ENCODE measurements around the gene TOGARAM2.
"Not testable (repeated sequence)": the region's sequence is repeated elsewhere in the genome, so short reads cannot be mapped to it uniquely, and the experiment has no call there.

TOGARAM2 gene

DNA sequence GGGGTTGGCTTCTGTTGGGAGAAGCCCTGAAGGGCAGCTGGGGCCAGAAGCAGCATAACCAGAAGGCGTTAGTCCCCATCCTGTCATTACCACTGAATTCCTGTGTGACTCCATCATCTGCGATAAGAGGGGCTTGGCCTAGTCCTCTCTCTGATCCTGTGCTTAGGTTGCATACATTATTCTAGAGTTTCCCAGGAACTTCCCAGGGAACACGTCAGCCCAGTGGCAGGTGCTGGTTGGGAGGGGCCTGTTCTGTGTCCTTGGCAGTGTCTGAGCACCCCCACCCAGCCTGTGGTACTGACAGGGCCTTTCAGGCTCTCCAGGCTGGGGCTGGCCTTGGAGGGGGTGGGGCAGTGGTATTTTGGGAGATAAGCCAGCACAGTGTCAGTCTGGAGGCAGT is 4.5 kb upstream of the TOGARAM2 start:
- DNase-seq (ENCODE audit: low spot score): no peak

DNA sequence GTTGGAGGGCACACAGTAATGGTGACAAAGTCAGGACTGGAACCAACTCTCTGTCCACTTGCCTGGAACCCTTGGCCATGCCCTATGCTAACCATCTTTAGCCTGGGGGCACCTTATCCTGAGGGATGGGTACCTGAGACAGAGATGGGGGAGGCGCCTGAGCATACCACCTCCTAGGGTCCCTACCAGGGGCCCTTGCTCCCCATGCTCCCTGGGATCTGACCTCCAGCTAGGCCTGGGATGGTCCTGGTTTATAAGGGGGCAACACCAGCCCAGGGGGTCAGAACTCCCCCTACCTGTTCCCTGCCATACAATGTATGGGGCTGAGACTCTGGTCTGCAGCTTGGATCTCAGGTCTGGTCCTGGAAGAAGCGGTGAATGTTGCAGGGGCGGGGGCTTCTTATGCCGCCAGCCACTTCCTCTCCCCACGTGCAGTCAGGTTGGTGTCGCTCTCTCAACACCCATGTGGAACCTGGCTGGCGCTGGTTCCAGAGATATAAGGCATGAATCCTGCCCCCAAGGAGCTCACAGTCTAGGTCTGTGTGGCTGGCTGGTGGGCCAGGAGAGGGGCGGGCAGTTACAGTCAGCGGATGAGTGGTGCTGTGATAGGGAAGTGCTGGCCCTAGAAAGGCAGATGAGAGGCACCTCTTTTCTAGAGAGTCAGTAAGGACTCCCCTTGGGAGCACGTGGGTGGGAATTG is 3.8 kb upstream of the TOGARAM2 start:
- no peak for DNase-seq (ENCODE audit: low spot score)

DNA sequence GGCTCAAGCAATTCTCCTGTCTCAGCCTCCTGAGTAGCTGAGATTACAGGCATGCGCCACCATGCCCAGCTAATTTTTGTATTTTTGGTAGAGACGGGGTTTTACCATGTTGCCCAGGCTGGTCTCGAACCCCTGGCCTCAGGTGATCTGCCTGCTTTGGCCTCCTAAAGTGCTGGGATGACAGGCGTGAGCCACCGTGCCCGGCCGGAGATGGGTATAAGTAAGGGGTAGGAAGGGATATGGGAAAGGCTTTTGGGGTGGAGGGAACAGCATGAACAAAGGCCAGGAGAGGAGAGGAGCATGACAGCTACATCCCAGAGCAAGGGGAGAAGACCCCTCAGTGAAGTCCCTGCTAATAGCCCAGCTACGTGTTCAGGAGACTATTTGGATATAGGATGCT is 3.1 kb upstream of the TOGARAM2 start:
- DNase-seq (ENCODE audit: low spot score): not testable (repeated sequence)

DNA sequence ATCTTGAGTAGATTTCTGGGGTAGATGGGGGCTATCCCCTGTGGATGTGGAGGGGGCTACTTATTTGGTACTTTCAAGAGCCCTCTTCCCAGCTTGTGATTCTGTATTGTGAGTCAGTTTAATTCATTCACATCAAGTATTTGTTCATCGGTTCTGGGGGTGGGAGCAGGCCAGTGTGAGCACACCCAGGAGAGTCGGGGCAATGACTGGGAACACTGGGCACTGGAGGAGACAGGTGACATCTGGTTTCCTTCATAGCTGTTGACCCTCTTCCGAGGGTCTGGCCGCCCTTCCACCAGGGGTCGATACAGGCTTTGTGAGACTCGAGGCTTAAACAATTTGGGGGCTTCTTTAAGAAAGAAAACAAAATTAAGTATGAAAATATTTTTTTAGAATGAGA is 2.5 kb upstream of the TOGARAM2 start:
- DNase-seq (ENCODE audit: low spot score): no peak

- no peak for DNase-seq (ENCODE audit: low spot score)
Observed at GRCh38 chr2:28979041-28979440, 2.1 kb upstream of the TOGARAM2 start.

DNA sequence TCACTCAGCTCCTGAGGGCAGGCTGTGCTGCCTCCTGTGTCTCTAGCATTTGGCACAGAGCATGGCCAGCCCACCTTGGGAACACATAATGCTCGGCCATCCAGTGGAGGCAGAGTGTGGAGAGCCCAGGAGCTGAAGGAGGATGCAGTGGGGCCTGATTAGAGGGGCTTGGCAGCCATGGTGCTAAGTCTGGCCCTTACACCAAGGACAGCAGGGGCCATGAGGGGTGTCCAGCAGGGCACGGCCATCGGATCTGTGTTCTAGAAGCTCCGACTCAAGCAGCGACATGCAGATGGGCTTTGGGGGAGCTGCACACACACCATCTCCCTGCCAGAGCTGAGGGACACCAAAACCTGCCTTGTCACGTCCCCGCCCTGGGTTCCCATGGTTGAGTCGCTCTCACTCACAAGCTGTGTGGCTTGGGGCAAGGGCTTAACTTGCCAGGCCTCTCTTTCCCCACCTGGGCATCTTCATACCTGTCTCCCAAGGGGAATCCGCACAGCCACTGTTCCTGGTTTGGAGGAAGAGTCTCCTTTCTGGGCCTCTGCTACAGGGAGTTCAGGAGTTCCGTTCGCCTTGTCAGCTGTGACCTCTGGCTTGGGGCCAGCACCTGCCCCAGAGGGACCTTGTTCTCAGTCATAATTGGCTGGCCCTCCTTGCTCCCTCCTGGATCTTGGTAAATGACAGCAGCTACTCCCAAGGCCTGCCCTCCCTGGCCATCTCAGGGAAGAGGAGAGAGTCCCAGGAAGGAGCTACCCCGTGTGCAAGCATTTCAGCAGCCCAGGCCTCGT is 1.3 kb upstream of the TOGARAM2 start:
- DNase-seq (ENCODE audit: low spot score): no peak

DNA sequence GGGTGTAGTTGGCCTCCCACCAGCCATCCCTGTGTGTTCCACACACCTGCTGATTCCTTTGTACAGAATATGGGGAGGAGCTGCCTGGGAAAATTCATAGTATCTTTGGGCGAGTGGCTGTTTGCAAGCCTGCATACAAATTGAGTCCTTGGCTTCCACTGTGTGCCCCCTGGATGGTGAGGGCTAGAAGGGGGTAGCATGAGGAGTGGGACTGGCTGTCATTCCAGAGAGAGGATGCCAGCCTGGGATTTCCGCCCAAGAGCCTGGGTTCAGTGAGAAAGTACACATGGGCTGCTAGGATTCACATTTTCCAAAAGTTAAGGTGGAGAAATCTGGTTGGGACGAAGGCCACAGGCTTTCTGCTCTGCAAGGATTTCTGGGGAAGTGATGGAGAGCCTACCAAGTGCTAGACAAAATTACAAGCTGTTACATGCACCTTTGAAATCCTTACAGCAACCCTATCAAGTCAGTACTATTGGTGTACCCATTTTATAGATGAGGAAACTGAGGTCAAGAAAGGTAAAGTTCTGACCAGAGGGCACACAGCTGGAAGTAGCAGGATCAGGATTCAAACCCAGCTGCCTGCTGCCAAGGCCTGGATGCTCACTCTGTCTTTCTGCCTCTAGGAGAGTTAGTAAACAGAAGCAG is 606 bp upstream of the TOGARAM2 start:
- no peak for DNase-seq (ENCODE audit: low spot score)

- DNase-seq (ENCODE audit: low spot score): no peak
Observed at GRCh38 chr2:28981620-28982376, 700 bp downstream of the TOGARAM2 start.

- DNase-seq (ENCODE audit: low spot score): no peak
Observed at GRCh38 chr2:28982381-28982950, 1.4 kb downstream of the TOGARAM2 start.

DNA sequence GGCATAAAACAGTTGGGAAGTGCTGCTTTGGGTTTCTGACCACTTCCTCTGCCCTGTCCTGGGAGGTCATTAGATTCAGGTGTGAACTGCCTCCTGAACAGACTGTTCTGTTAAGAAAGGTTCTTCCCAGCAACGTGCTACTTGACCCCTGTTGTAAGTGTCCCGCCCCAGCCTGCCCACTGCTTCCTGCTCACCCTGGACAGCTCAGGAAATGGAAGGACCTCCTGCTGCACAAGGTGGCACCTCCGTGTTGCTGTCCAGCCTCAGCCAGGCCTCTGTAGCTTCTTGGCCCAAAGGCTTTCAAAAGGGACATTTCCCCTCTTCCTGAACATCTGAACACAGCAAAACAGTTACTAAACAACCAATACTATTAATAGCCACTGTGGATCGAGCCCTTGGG is 5.3 kb downstream of the TOGARAM2 start:
- DNase-seq (ENCODE audit: low spot score): no peak

DNA sequence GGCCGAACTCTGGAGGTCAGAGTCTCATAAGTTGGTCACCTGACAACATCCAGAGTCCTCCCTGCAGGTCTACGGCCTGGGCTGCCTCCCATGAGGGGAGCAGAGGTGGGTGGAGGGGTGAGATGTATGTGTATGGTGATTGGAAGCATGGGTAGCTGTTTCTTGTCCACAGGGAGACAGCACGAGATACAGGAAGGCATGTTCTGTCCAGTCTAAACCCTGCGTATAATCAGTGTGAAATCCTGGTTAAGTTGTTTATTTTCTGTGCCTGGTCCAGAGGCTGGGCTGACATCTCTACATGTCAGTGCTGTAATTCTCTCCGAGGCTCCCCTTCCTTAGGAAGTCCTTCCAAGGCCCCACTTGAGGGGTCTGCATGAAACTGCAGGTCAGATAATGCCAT is 8.9 kb downstream of the TOGARAM2 start:
- no peak for DNase-seq (ENCODE audit: low spot score)

GRCh38 chr2:28990445-28990844 is 9.3 kb downstream of the TOGARAM2 start:
- DNase-seq (ENCODE audit: low spot score): no peak

- DNase-seq (ENCODE audit: low spot score): no peak
Observed at GRCh38 chr2:28991021-28991420, 9.9 kb downstream of the TOGARAM2 start.

DNA sequence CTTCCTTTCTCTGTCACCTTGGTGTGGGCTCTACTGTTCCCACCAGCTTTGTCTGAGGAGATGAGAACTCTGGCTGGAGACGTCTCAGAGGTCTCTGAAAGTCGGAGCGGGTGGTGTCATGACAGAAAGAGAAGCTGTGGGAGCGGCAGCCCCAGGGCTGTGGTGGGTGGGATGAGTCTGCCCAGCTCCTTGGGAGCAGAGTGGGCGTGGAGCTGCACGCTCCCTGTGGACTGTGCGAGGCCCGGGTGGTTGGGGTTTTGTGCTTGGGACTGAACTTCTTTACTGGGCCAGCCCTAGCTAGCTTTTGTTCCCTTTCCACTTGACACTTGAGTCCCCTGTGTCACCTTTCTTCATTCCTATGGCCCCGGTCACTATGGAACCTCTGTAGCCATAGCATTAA is 10.4 kb downstream of the TOGARAM2 start:
- no peak for DNase-seq (ENCODE audit: low spot score)

- no peak for DNase-seq (ENCODE audit: low spot score)
Observed at GRCh38 chr2:28993206-28993960, 12.3 kb downstream of the TOGARAM2 start.

DNA sequence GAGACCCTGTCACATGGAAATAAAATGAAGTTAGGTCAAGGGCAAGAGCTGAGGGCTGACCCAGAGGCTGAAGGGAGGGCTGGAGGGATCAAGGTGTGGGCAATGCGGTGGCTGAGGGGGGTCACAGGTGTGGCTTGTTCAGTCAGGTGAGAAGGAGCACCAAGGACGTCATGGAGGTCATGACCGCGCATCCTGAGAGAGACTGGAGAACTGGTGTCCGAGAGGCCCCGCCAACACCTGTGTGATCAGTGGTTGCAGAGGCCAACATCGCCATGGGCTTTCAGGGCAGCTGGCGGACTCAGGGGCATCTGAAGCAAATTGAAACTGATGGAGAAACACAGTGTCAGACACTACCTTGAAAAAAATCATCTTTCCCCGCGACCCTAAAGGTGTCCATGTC is 13.0 kb downstream of the TOGARAM2 start:
- DNase-seq (ENCODE audit: low spot score): no peak

- no peak for DNase-seq (ENCODE audit: low spot score)
Observed at GRCh38 chr2:28994679-28995078, 13.6 kb downstream of the TOGARAM2 start.

DNA sequence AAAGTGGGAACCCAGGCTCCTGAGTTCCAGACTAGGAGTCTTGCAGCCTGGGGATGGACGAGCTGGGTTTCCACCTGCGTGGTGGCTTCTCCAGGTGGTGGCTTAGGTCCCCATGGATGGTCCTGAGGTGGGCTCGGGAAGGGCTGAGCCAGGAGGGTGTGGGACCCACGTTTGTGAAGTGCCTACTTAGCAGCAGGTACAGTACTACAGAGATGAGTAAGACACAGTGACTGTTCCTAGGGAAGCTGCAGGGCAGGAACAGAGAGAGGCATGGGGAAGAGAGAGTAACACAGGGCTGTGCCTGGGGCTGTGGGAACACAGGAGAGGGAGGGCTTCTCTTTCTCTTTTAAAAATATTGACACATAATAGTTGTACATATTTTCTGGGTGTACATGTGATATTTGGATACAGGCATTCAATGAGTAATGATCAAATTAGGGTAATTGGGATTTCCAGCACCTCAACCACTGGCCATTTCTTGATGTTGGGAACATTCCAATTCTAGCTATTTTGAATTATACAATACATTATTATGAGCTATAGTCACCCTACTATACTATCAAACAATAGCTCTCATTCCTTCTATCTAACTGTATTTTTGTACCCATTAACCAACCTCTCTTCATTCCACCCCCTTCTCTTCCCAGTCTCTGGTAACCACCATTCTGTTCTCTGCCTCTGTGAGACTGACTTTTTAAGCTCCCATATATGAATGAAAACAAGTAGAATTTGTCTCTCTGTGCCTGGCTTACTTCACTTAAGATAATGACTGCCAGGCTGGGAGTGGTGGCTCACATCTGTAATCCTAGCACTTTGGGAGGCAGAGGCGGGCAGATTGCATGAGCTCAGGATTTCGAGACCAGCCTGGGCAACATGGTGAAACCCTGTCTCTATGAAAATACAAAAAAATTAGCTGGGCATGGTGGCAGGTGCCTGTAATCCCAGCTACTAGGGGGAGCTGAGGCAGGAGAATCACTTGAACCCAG is 15.0 kb downstream of the TOGARAM2 start:
- DNase-seq (ENCODE audit: low spot score): no peak

DNA sequence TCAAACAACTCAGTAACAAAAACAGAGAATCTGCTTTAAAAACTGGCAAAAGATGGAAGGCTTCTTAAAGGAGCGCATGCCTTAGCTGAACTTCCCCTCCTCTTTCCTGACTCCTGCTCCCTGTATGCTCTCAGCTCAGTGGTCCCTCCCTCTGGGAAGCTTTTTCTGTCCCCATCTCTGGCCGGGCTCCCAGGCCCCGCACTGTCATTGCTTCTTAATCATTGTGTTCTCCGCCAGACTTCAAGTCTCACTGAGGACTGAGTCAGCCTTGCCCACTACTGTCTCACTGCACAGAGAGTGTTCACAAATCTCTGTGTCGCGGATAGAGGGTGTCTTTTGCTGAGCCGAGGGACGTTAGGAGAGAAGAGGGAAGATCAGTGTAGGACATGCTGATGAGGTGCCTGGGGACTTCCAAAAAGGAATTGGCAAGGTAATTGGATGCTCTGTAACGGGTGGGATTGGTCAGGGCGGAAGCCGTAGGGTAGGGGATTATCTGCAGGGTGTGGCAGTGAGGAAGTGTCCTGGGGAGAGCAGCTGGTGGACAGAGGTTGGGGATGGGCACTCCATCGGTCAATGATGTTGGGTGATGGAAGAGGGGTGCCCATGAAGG is 16.2 kb downstream of the TOGARAM2 start:
- no peak for DNase-seq (ENCODE audit: low spot score)

Data from SK-N-DZ (cell line).